H1 (cell line): ENCODE data around the gene PSG1.
"Not testable (repeated sequence)": the region's sequence is repeated elsewhere in the genome, so short reads cannot be mapped to it uniquely, and the experiment has no call there.

Experiments
- EZH2 ChIP-seq: fragments of 200-600 bp; sonication (generic); IDR thresholded peaks from 2 replicates; pipeline ENCODE4 v1.7.1; 2012; ENCODE audit warnings: low read depth, mild to moderate bottlenecking, moderate library complexity, low read length, inconsistent platforms; ENCODE audit not compliant: severe bottlenecking
- JUND ChIP-seq: IDR thresholded peaks from 2 replicates; pipeline ENCODE4 v1.6.1; 2011; ENCODE audit warnings: mild to moderate bottlenecking, improper control_type of control experiment, low read length
- KDM5A ChIP-seq: fragments of 200-600 bp; IDR thresholded peaks from 2 replicates; pipeline ENCODE4 v1.7.1; 2012; ENCODE audit warnings: mild to moderate bottlenecking, low read length, inconsistent platforms, mixed read lengths
- MAFK ChIP-seq: IDR thresholded peaks from 2 replicates; pipeline ENCODE4 v1.6.1; 2012; ENCODE audit warnings: low read depth, mild to moderate bottlenecking, improper control_type of control experiment, low read length
- POLR2A ChIP-seq, 2 experiments: IDR thresholded peaks; 1 replicate in 1 of 2; 2 replicates in 1 of 2; pipeline ENCODE4 v1.6.1; 2011; ENCODE audit warnings: low read depth in 2 of 2, low read length in 2 of 2, mild to moderate bottlenecking in 2 of 2; ENCODE audit errors: control extremely low read depth in 1 of 2
- RBBP5 ChIP-seq: IDR thresholded peaks from 2 replicates; pipeline ENCODE4 v1.7.1; 2012; ENCODE audit warnings: low read depth, mild to moderate bottlenecking, inconsistent platforms, low read length, moderate library complexity, borderline replicate concordance
- SP2 ChIP-seq: IDR thresholded peaks from 2 replicates; pipeline ENCODE4 v1.6.1; 2012; ENCODE audit warnings: mild to moderate bottlenecking, low read length, inconsistent platforms
- TAF1 ChIP-seq: IDR thresholded peaks from 2 replicates; pipeline ENCODE4 v1.6.1; 2011; ENCODE audit warnings: mild to moderate bottlenecking, low read depth, low read length
- TF ChIP-seq, protein P1 (sequence below), 3 experiments: IDR thresholded peaks; 1 replicate in 2 of 3; 2 replicates in 1 of 3; pipeline versions ENCODE4 v1.5.1 to v1.6.1; 2011; ENCODE audit warnings: low read length in 3 of 3, mild to moderate bottlenecking in 3 of 3, inconsistent platforms in 2 of 3, low read depth in 1 of 3, moderate library complexity in 1 of 3; ENCODE audit not compliant: insufficient read depth in 1 of 3; ENCODE audit errors: control extremely low read depth in 1 of 3

GRCh38 chr19:42906162-42906561 is 26.6 kb upstream of the PSG1 start:
- TF ChIP-seq POLR2A (IDR thresholded peaks at IDR 0.05; ENCODE audit: control extremely low read depth in 1 of 2, low read depth in 2 of 2, low read length in 2 of 2); SP2; EZH2; JUND; TAF1; KDM5A; RBBP5; MAFK: not testable (repeated sequence)
- TF ChIP-seq, protein P1, sequence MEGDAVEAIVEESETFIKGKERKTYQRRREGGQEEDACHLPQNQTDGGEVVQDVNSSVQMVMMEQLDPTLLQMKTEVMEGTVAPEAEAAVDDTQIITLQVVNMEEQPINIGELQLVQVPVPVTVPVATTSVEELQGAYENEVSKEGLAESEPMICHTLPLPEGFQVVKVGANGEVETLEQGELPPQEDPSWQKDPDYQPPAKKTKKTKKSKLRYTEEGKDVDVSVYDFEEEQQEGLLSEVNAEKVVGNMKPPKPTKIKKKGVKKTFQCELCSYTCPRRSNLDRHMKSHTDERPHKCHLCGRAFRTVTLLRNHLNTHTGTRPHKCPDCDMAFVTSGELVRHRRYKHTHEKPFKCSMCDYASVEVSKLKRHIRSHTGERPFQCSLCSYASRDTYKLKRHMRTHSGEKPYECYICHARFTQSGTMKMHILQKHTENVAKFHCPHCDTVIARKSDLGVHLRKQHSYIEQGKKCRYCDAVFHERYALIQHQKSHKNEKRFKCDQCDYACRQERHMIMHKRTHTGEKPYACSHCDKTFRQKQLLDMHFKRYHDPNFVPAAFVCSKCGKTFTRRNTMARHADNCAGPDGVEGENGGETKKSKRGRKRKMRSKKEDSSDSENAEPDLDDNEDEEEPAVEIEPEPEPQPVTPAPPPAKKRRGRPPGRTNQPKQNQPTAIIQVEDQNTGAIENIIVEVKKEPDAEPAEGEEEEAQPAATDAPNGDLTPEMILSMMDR (IDR thresholded peaks at IDR 0.05; ENCODE audit: control extremely low read depth in 1 of 3, insufficient read depth in 1 of 3, low read depth in 1 of 3, low read length in 3 of 3) = not testable (repeated sequence)
